ENCODE data around the gene ACTL10. TPM values are rescaled to one million over a fixed set of nuclear protein-coding genes. Genes with fewer than 3 reads are reported as not detected.

ACTL10 gene
- total and polyA plus RNA-seq, 2 experiments from 2014 or later: 0.71 to 1.9 TPM

- TF ChIP-seq CTCF (conservative IDR thresholded peaks at IDR 0.05; ENCODE audit: low read depth in 2 of 2): no peak
- no peak for TF ChIP-seq CREB1 (CRISPR knock-in tag; IDR thresholded peaks at IDR 0.05; ENCODE audit: low read depth)
- no peak for TF ChIP-seq POLR2AphosphoS5 (IDR thresholded peaks at IDR 0.05; ENCODE audit: low read depth)
- TF ChIP-seq STAT1 (IDR thresholded peaks at IDR 0.05; ENCODE audit: unreplicated experiment): no peak
- TF ChIP-seq ETS1 (IDR thresholded peaks at IDR 0.05): no peak
- no peak for TF ChIP-seq ZNF114 (CRISPR knock-in tag; IDR thresholded peaks at IDR 0.05)
- TF ChIP-seq EZH2phosphoT487 (IDR thresholded peaks at IDR 0.05; ENCODE audit: unreplicated experiment): no peak
- no peak for TF ChIP-seq JUNB (IDR thresholded peaks at IDR 0.05; ENCODE audit: unreplicated experiment)
- no peak for TF ChIP-seq REST (IDR thresholded peaks at IDR 0.05; ENCODE audit: unreplicated experiment)
Measured at GRCh38 chr20:33713865-33714367, 47.2 kb downstream of the ACTL10 start (continued).

- H3K27me3 ChIP-seq (ENCODE audit: insufficient read depth): no peaks in the 10 kb centered on the region
- peaks cover 10% of the 10 kb centered on the region for H3K27me3 Mint-ChIP-seq (ENCODE audit: insufficient read depth, low read depth, poor library complexity)
Measured at GRCh38 chr20:33716498-33716897, 49.8 kb downstream of the ACTL10 start.

More at GRCh38 chr20:33716498-33716897, 49.8 kb downstream of the ACTL10 start:
- no peak for TF ChIP-seq CTCF (conservative IDR thresholded peaks at IDR 0.05; ENCODE audit: low read depth in 2 of 2)
- TF ChIP-seq ZNF114 (CRISPR knock-in tag; IDR thresholded peaks at IDR 0.05): no peak
- TF ChIP-seq CREB1 (CRISPR knock-in tag; IDR thresholded peaks at IDR 0.05; ENCODE audit: low read depth): no peak
- no peak for TF ChIP-seq ZNF331 (CRISPR knock-in tag; IDR thresholded peaks at IDR 0.05; ENCODE audit: low read depth)
- Mint-ChIP-seq H3K4me3 (no peak overlapping the region), H3K9me3 (peaks cover 6% of the 10 kb centered on the region; the same call in 2 of the 3 replicates), H3K27ac (no peak overlapping the region), H3K4me1 (no peaks in the 10 kb centered on the region; the same call in 2 of the 3 replicates), H3K36me3 (ENCODE audit: low read depth) (no peaks in the 10 kb centered on the region; the same call in 2 of the 3 replicates)
- H3K4me2 ChIP-seq: no peak overlapping the region
- H3K4me1 ChIP-seq (ENCODE audit: insufficient read depth): no peaks in the 10 kb centered on the region
- H3F3A ChIP-seq (replicated peaks; ENCODE audit: low read depth): no peaks in the 10 kb centered on the region
- H3K79me2 ChIP-seq (replicated peaks; ENCODE audit: insufficient read depth): no peaks in the 10 kb centered on the region
- H3K4me3 ChIP-seq: no peak overlapping the region
- H3K27ac ChIP-seq (ENCODE audit: low read depth): no peak overlapping the region
- no peaks in the 10 kb centered on the region for H3K9me2 ChIP-seq (ENCODE audit: insufficient read depth)
- DNase-seq (ENCODE audit: low spot score) (no peak), ATAC-seq (no peak)
- H4K20me1 ChIP-seq (replicated peaks; ENCODE audit: insufficient read depth): no peaks in the 10 kb centered on the region
- H3K36me3 ChIP-seq (ENCODE audit: insufficient read depth): no peaks in the 10 kb centered on the region
- H2AFZ ChIP-seq: no peak overlapping the region

Other genes starting within 250 kb of the ACTL10 start
- 5.0 and 9.3 TPM in 2 replicates for gene SNTA1, start 223.2 kb upstream of the ACTL10 start, total RNA-seq (2014; rRNA removed; shearing (Covaris generic))
- gene SNTA1, start 223.2 kb upstream of the ACTL10 start, polyA plus RNA-seq (2016; fragmentation: Nextera tagmentation; extraction: Ambion mirVana): 3.8 and 4.5 TPM in 2 replicates
- gene CBFA2T2, start 176.8 kb upstream of the ACTL10 start, total RNA-seq (2014; rRNA removed; shearing (Covaris generic)): 14.7 and 15.8 TPM in 2 replicates
- gene CBFA2T2, start 176.8 kb upstream of the ACTL10 start, polyA plus RNA-seq (2016; fragmentation: Nextera tagmentation; extraction: Ambion mirVana): 12.3 and 12.7 TPM in 2 replicates
- 0.66 TPM in 1 of 2 replicates, not detected in the other for gene C20orf144, start 4.6 kb upstream of the ACTL10 start, total RNA-seq (2014; rRNA removed; shearing (Covaris generic))
- gene C20orf144, start 4.6 kb upstream of the ACTL10 start, polyA plus RNA-seq (2016; fragmentation: Nextera tagmentation; extraction: Ambion mirVana): 0.10 and 0.26 TPM in 2 replicates
- 28.4 TPM in 2 replicates for gene NECAB3, start 7.5 kb downstream of the ACTL10 start, total RNA-seq (2014; rRNA removed; shearing (Covaris generic))
- gene NECAB3, start 7.5 kb downstream of the ACTL10 start, polyA plus RNA-seq (2016; fragmentation: Nextera tagmentation; extraction: Ambion mirVana): 8.5 and 13.4 TPM in 2 replicates
- gene E2F1, start 19.4 kb downstream of the ACTL10 start, total RNA-seq (2014; rRNA removed; shearing (Covaris generic)): 42.6 and 45.0 TPM in 2 replicates
- gene E2F1, start 19.4 kb downstream of the ACTL10 start, polyA plus RNA-seq (2016; fragmentation: Nextera tagmentation; extraction: Ambion mirVana): 12.1 and 13.9 TPM in 2 replicates
- 0.39 and 1.2 TPM in 2 replicates for gene PXMP4, start 53.4 kb downstream of the ACTL10 start, total RNA-seq (2014; rRNA removed; shearing (Covaris generic))
- gene PXMP4, start 53.4 kb downstream of the ACTL10 start, polyA plus RNA-seq (2016; fragmentation: Nextera tagmentation; extraction: Ambion mirVana): 2.7 and 3.5 TPM in 2 replicates
- 6.1 and 6.2 TPM in 2 replicates for gene ZNF341, start 65.1 kb downstream of the ACTL10 start, total RNA-seq (2014; rRNA removed; shearing (Covaris generic))
- gene ZNF341, start 65.1 kb downstream of the ACTL10 start, polyA plus RNA-seq (2016; fragmentation: Nextera tagmentation; extraction: Ambion mirVana): 3.6 and 4.3 TPM in 2 replicates
- 42.6 and 49.3 TPM in 2 replicates for gene CHMP4B, start 144.4 kb downstream of the ACTL10 start, total RNA-seq (2014; rRNA removed; shearing (Covaris generic))
- 14.5 and 15.7 TPM in 2 replicates for gene CHMP4B, start 144.4 kb downstream of the ACTL10 start, polyA plus RNA-seq (2016; fragmentation: Nextera tagmentation; extraction: Ambion mirVana)

Data from GM23338 (cell line).